Liver (tissue), 3 donors: ENCODE results near the gene TRAPPC6A.

ENCODE experiments used
- CTCF ChIP-seq: fragments of 150-350 bp; IDR thresholded peaks from 2 replicates; pipeline ENCODE4 v1.5.1; 2017; ENCODE audit warnings: improper control_type of control experiment, low read depth, low read length; ENCODE audit not compliant: missing input control
- RAD21 ChIP-seq, 2 donors: IDR thresholded peaks; 2 replicates each; pipeline ENCODE4 v1.6.1; 2016; ENCODE audit warnings: antibody characterized with exemption in 2 of 2, mild to moderate bottlenecking in 2 of 2
- TAF1 ChIP-seq: conservative IDR thresholded peaks from 2 replicates; pipeline ENCODE4 v1.6.1; 2016; ENCODE audit warnings: antibody characterized with exemption, mild to moderate bottlenecking
- donor health status: healthy.
- donor health status: healthy.

- TF ChIP-seq CTCF (no peak), TAF1 (no peak), RAD21 (IDR thresholded peaks at IDR 0.05) (no peak)
Measured at GRCh38 chr19:45186509-45187334, 8.7 kb upstream of the TRAPPC6A start.
